OCI-LY7 (cell line): Measurements from ENCODE around the gene RCOR1. TPM values are rescaled to one million over a fixed set of nuclear protein-coding genes. Genes with fewer than 3 reads are reported as not detected.

Source experiments
- BruUV-seq: library from RNA; stranded (reverse); fragments of 400-500 nt; replicated peaks from 2 replicates; lab custom pipeline; 2021; lab: Mats Ljungman, UMichigan
- CTCF ChIA-PET: fragments of 300-600 bp; sonication (Branson Sonifier 250); formaldehyde crosslinking; loops from one replicate; lab custom pipeline; 2022; ENCODE audit warnings: antibody characterized with exemption; ENCODE audit not compliant: unreplicated experiment; lab: Charles Lee
- POLR2A ChIA-PET: fragments of 300-600 bp; sonication (Branson Sonifier 250); formaldehyde crosslinking; loops from one replicate; lab custom pipeline; 2022; ENCODE audit warnings: antibody characterized with exemption; lab: Charles Lee
- DNase-seq: peaks from one replicate; pipeline ENCODE4 v3.0.0-alpha.2; 2015; ENCODE audit warnings: low spot score
- H2AFZ ChIP-seq: fragments of 200-600 bp; sonication (generic), shearing (Covaris generic); 2 replicates; pipeline ENCODE4 v1.6.1; 2014; ENCODE audit warnings: mild to moderate bottlenecking, antibody characterized with exemption, low read length, moderate library complexity
- H3K27ac ChIP-seq: fragments of 200-600 bp; sonication (generic); 2 replicates; pipeline ENCODE4 v1.5.1; 2014; ENCODE audit warnings: mixed run types, low read depth, mild to moderate bottlenecking, moderate library complexity, low read length, inconsistent platforms; ENCODE audit not compliant: poor library complexity, severe bottlenecking
- H3K36me3 ChIP-seq: fragments of 200-600 bp; sonication (generic); 2 replicates; pipeline ENCODE4 v1.6.1; 2014; ENCODE audit warnings: mild to moderate bottlenecking, antibody characterized with exemption, low read length, moderate library complexity, mixed read lengths; ENCODE audit not compliant: insufficient read depth
- H3K4me1 ChIP-seq: fragments of 200-600 bp; sonication (generic); 2 replicates; pipeline ENCODE4 v1.5.1; 2014; ENCODE audit warnings: mild to moderate bottlenecking, low read length; ENCODE audit not compliant: insufficient read depth, poor library complexity, severe bottlenecking
- H3K4me2 ChIP-seq: fragments of 200-600 bp; sonication (generic); 2 replicates; pipeline ENCODE4 v1.6.1; 2014; ENCODE audit warnings: mild to moderate bottlenecking, low read length
- H3K4me3 ChIP-seq: fragments of 200-600 bp; sonication (generic); 2 replicates; pipeline ENCODE4 v1.5.1; 2014; ENCODE audit warnings: mild to moderate bottlenecking, low read depth, low read length; ENCODE audit not compliant: poor library complexity, severe bottlenecking
- H3K79me2 ChIP-seq: fragments of 200-600 bp; sonication (generic); 2 replicates; pipeline ENCODE4 v1.6.1; 2016; ENCODE audit warnings: low read depth, mild to moderate bottlenecking, low read length, moderate library complexity, mixed read lengths; ENCODE audit not compliant: insufficient read depth
- H3K9me2 ChIP-seq: fragments of 200-600 bp; sonication (generic); 2 replicates; pipeline ENCODE4 v1.6.1; 2016; ENCODE audit warnings: mild to moderate bottlenecking, low read length, mixed read lengths; ENCODE audit not compliant: insufficient read depth
- H3K9me3 ChIP-seq: fragments of 200-600 bp; sonication (generic); 2 replicates; pipeline ENCODE4 v1.6.1; 2014; ENCODE audit warnings: mild to moderate bottlenecking, mixed run types, low read length, mixed read lengths
- H4K20me1 ChIP-seq: fragments of 200-600 bp; sonication (generic); 2 replicates; pipeline ENCODE4 v1.6.1; 2014; ENCODE audit warnings: mild to moderate bottlenecking, antibody characterized with exemption, low read length, moderate library complexity, mixed read lengths; ENCODE audit not compliant: insufficient read depth
- EZH2phosphoT487 ChIP-seq: fragments of 200-600 bp; sonication (generic); IDR thresholded peaks from 2 replicates; pipeline ENCODE4 v1.6.1; 2018; ENCODE audit warnings: low read depth, borderline replicate concordance, mild to moderate bottlenecking, mixed run types, antibody characterized with exemption, low read length, moderate library complexity, mixed read lengths
- intact Hi-C: fragments of 100-400 bp; cut with micrococcal nuclease; formaldehyde crosslinking; loops from one replicate; pipeline ENCODE4 v1.10.0; 2022; ENCODE audit not compliant: unreplicated experiment
- total RNA-seq, 2 experiments: library from RNA; depleted of rRNA in 1 of 2; stranded (reverse); fragments of >200 nt in 1 of 2; shearing (Covaris generic) in 1 of 2; gene quantifications; 2 replicates each; pipeline ENCODE4 v1.2.3, GENCODE V29; 2014 to 2022
- TF ChIP-seq, protein P1 (sequence below): fragments of 200-600 bp; sonication (generic); conservative IDR thresholded peaks from 2 replicates; pipeline ENCODE4 v1.5.1; 2014; ENCODE audit warnings: mild to moderate bottlenecking, antibody characterized with exemption, low read length, moderate library complexity, mixed read lengths

RCOR1 gene
- total RNA-seq, 2 experiments from 2014 or later, result 12.1 to 30.2 TPM

DNA sequence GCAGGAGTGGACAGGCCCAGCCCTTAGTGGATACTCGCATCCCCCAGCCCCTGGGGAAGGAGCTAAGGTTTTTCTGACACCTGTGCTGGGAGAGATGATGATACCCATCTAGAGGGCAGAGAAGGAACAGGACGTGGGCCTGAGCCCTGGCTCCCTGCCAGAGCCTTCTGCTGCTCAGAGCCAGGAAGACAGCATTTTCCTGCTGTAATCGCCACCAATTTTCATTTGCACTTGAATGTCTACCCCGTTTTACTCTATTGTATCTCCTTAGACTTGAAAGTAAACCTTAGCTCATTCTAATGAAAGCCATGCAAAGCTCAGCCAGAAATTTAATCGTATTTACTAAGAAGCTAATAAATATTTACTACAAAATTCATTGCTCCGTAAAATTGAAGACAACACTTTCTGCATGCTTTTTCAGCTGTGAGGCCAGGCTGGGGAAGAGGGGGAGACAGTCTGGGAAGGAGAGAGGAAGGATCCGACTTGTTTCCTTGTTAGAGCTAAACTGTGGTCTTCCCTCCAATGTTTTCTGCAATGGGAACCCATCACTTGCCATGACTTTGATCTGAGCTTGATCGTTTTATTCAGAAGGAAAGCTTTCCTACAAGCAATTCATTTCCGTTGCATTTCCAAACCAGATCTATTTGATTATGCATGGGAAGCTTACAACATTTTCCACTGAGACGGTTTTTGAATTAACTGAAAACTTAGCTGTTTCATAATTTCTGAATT, 167.2 kb downstream of the RCOR1 start:
- TF ChIP-seq EZH2phosphoT487, result no peak
- TF ChIP-seq, protein P1, sequence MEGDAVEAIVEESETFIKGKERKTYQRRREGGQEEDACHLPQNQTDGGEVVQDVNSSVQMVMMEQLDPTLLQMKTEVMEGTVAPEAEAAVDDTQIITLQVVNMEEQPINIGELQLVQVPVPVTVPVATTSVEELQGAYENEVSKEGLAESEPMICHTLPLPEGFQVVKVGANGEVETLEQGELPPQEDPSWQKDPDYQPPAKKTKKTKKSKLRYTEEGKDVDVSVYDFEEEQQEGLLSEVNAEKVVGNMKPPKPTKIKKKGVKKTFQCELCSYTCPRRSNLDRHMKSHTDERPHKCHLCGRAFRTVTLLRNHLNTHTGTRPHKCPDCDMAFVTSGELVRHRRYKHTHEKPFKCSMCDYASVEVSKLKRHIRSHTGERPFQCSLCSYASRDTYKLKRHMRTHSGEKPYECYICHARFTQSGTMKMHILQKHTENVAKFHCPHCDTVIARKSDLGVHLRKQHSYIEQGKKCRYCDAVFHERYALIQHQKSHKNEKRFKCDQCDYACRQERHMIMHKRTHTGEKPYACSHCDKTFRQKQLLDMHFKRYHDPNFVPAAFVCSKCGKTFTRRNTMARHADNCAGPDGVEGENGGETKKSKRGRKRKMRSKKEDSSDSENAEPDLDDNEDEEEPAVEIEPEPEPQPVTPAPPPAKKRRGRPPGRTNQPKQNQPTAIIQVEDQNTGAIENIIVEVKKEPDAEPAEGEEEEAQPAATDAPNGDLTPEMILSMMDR, result no peak
- CTCF ChIA-PET, result interaction anchor here (0.6 to 1.1 kb wide), 2 partner anchors 13 to 15 kb away, joined by 3 read pairs; no protein-coding TSS in a partner anchor
- Histone ChIP-seq H3K79me2 (no peaks in the 10 kb centered on the region), H3K4me3 (no peak overlapping the region), H3K4me1 (peaks cover 7% of the 10 kb centered on the region), H2AFZ (no peak overlapping the region), H3K27ac (no peak overlapping the region), H3K9me2 (no peaks in the 10 kb centered on the region), H3K36me3 (no peaks in the 10 kb centered on the region), H4K20me1 (no peaks in the 10 kb centered on the region), H3K9me3 (no peaks in the 10 kb centered on the region), H3K4me2 (no peak overlapping the region)
- BruUV-seq, result no TSS peak
- intact Hi-C loops, result no loop called here
- DNase-seq, result no peak
- POLR2A ChIA-PET, result interaction anchor here (0.6 to 1.0 kb wide), 2 partner anchors 84 to 177 kb away, joined by 4 read pairs; no protein-coding TSS in a partner anchor

DNA sequence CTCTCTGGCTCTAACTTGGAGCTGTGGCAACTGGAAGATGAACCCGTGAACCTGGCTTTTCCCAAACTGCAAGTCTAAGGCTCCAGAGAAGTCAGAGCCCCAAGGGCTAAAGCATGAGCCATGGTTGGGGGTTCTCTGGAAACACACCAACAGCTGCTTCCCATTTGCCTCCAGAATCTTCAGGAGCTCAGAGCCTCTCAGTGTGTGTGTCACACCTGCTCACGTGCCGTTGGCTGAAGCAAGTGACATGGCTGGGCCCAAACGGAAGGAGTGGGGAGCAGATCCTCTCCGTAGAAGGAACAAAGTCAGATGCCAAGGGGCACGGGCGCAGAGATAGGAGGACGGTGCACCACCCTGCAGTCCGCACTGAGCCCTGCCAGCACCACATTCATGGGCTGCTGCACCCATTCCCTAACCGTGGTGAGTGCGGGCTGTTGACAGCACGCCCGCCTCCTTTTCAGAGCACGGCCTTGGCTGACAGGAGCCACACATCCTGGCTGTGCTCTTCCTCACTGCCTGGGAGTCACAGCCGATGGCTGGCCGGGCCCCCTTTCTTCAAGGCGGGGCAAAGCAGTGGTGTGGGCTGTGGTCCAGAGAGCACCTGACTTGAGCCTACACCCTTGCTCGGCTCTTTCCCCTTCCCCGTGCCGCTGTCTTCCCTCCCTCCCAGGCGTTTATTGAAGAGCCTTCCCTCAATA, 168.2 kb downstream of the RCOR1 start:
- H3K9me3 ChIP-seq, result no peaks in the 10 kb centered on the region
- no peak for DNase-seq
- no peak overlapping the region for H3K4me3 ChIP-seq
- H3K27ac ChIP-seq, result no peak overlapping the region
- H3K79me2 ChIP-seq, result no peaks in the 10 kb centered on the region
- no peaks in the 10 kb centered on the region for H4K20me1 ChIP-seq
- H3K9me2 ChIP-seq, result no peaks in the 10 kb centered on the region
- ChIA-PET CTCF (interaction anchor here (0.6 to 1.1 kb wide), 2 partner anchors 12 to 14 kb away, joined by 3 read pairs; no protein-coding TSS in a partner anchor), POLR2A (interaction anchor here (0.6 kb wide), 1 partner anchor 176 kb away, joined by 4 read pairs; no protein-coding TSS in a partner anchor)
- TF ChIP-seq EZH2phosphoT487, result no peak
- TF ChIP-seq, protein P1, result no peak
- BruUV-seq, result no TSS peak
- H3K4me1 ChIP-seq, result peaks cover 7% of the 10 kb centered on the region
- intact Hi-C loops, result no loop called here
- no peak overlapping the region for H2AFZ ChIP-seq
- H3K4me2 ChIP-seq, result no peak overlapping the region
- no peaks in the 10 kb centered on the region for H3K36me3 ChIP-seq
